Stimulated activated CD8-positive, alpha-beta memory T cell treated with anti-CD3 and anti-CD28 coated beads, Interleukin-4, amount 100 ng/mL, for 1 hour (primary cell): ENCODE results near the gene DNAJB6.
A peak's percentile ranks its signal among the peaks of the same experiment; 100 is the strongest.

ENCODE experiments used
- DNase-seq, 2 donors: peaks; one replicate each; pipeline ENCODE4 v3.0.0-alpha.2; 2020; ENCODE audit warnings: low read depth in 2 of 2, low spot score in 1 of 2

The DNAJB6 gene

GRCh38 chr7:157425137-157425731 is 88.4 kb downstream of the DNAJB6 start:
- no peak for DNase-seq

- no peak for DNase-seq
Observed at GRCh38 chr7:157425761-157426160, 89.0 kb downstream of the DNAJB6 start.

- DNase-seq = no peak
Observed at GRCh38 chr7:157426463-157427301, 89.9 kb downstream of the DNAJB6 start.

- DNase-seq = no peak
Observed at GRCh38 chr7:157427811-157428553, 91.2 kb downstream of the DNAJB6 start.

- no peak for DNase-seq
Observed at GRCh38 chr7:157428554-157428945, 91.7 kb downstream of the DNAJB6 start.

GRCh38 chr7:157429001-157429679 is 92.3 kb downstream of the DNAJB6 start:
- no peak for DNase-seq

GRCh38 chr7:157429680-157430224 is 92.9 kb downstream of the DNAJB6 start:
- DNase-seq = no peak

- DNase-seq = no peak
Observed at GRCh38 chr7:157430721-157431120, 93.9 kb downstream of the DNAJB6 start.

- no peak for DNase-seq
Observed at GRCh38 chr7:157431173-157431950, 94.6 kb downstream of the DNAJB6 start.

GRCh38 chr7:157431951-157432540 is 95.2 kb downstream of the DNAJB6 start:
- no peak for DNase-seq

GRCh38 chr7:157432541-157432956 is 95.7 kb downstream of the DNAJB6 start:
- no peak for DNase-seq

GRCh38 chr7:157432957-157433576 is 96.3 kb downstream of the DNAJB6 start:
- DNase-seq = peak in 1 of 2 donors; percentile 31

- DNase-seq = no peak
Observed at GRCh38 chr7:157433628-157434027, 96.8 kb downstream of the DNAJB6 start.

GRCh38 chr7:157434231-157434630 is 97.4 kb downstream of the DNAJB6 start:
- no peak for DNase-seq

GRCh38 chr7:157434701-157435100 is 97.9 kb downstream of the DNAJB6 start:
- DNase-seq = no peak

- DNase-seq = no peak
Observed at GRCh38 chr7:157436076-157436475, 99.3 kb downstream of the DNAJB6 start.

GRCh38 chr7:157436763-157437480 is 100.1 kb downstream of the DNAJB6 start:
- no peak for DNase-seq

- DNase-seq = no peak
Observed at GRCh38 chr7:157437519-157438061, 100.8 kb downstream of the DNAJB6 start.
